Measurements from ENCODE around the gene CCDC6.

CCDC6 gene

GRCh38 chr10:59856104-59856503, 50.3 kb downstream of the CCDC6 start:
- Histone ChIP-seq H3K79me1 (ENCODE audit: low read depth, low read length) (no peaks in the 10 kb centered on the region), H4K8ac (ENCODE audit: low read depth, low read length) (no peak overlapping the region)

GRCh38 chr10:59854571-59854970, 51.8 kb downstream of the CCDC6 start:
- no CpG with 5 or more reads among the region's 4 CpGs for WGBS, 2 donors (ENCODE audit: extremely low coverage in 2 of 2, insufficient read length in 2 of 2, insufficient replicate concordance in 1 of 2)
- Histone ChIP-seq H4K8ac (ENCODE audit: low read depth, low read length) (no peak overlapping the region), H2AFZ (ENCODE audit: low read length) (no peak overlapping the region), H3K9me3 (replicated peaks in 1 of 2; ENCODE audit: control insufficient read depth in 2 of 2, insufficient read depth in 1 of 2, low read depth in 1 of 2, low read length in 2 of 2) (peaks cover 0 to 17% of the 10 kb centered on the region in 2 donors), H2AK5ac (ENCODE audit: low read depth, low read length) (no peak overlapping the region), H2BK12ac (ENCODE audit: low read length) (no peak overlapping the region), H3K14ac (ENCODE audit: low read length) (no peak overlapping the region), H3K79me1 (ENCODE audit: low read depth, low read length) (no peaks in the 10 kb centered on the region), H3K4ac (ENCODE audit: low read length) (no peak overlapping the region), H3K4me3 (ENCODE audit: low read length in 2 of 2) (no peak overlapping the region), H3K36me3 (replicated peaks in 1 of 2; ENCODE audit: control insufficient read depth in 2 of 2, insufficient read depth in 2 of 2, low read length in 2 of 2) (peaks cover 0 to 28% of the 10 kb centered on the region in 2 donors), H4K91ac (ENCODE audit: low read depth, low read length, poor library complexity) (no peak overlapping the region), H3K27ac (replicated peaks; ENCODE audit: low read length) (no peak overlapping the region), H3K18ac (ENCODE audit: low read length) (no peak overlapping the region), H3K27me3 (ENCODE audit: control insufficient read depth in 3 of 3, insufficient read depth in 3 of 3, low read depth in 1 of 3, low read length in 3 of 3) (no peaks in the 10 kb centered on the region), H2BK120ac (ENCODE audit: low read depth, low read length) (no peak overlapping the region), H3K4me2 (ENCODE audit: insufficient read depth, low read length, poor library complexity, severe bottlenecking) (no peak overlapping the region), H3K23ac (ENCODE audit: low read depth, low read length, poor library complexity) (no peak overlapping the region), H2BK15ac (ENCODE audit: low read length) (no peak overlapping the region), H2BK5ac (ENCODE audit: low read length) (no peak overlapping the region), H3K9ac (ENCODE audit: low read depth, low read length, poor library complexity) (no peak overlapping the region), H3K4me1 (ENCODE audit: control insufficient read depth in 2 of 2, insufficient read depth in 1 of 2, low read depth in 1 of 2, low read length in 2 of 2) (peaks cover 0 to 3% of the 10 kb centered on the region in 2 donors)
- DNase-seq (ENCODE audit: low spot score): no peak

More at GRCh38 chr10:59856104-59856503, 50.3 kb downstream of the CCDC6 start:
- no peak overlapping the region for H4K91ac ChIP-seq (ENCODE audit: low read depth, low read length, poor library complexity)
- H2BK5ac ChIP-seq (ENCODE audit: low read length): no peak overlapping the region
- no peak overlapping the region for H3K14ac ChIP-seq (ENCODE audit: low read length)
- no peak overlapping the region for H2BK120ac ChIP-seq (ENCODE audit: low read depth, low read length)
- H3K27ac ChIP-seq (replicated peaks; ENCODE audit: low read length): no peak overlapping the region
- H3K18ac ChIP-seq (ENCODE audit: low read length): no peak overlapping the region
- H3K4ac ChIP-seq (ENCODE audit: low read length): no peak overlapping the region
- H3K27me3 ChIP-seq (ENCODE audit: control insufficient read depth in 3 of 3, insufficient read depth in 3 of 3, low read depth in 1 of 3, low read length in 3 of 3): no peaks in the 10 kb centered on the region
- no peak overlapping the region for H3K23ac ChIP-seq (ENCODE audit: low read depth, low read length, poor library complexity)
- no peak overlapping the region for H3K4me3 ChIP-seq (ENCODE audit: low read length in 2 of 2)
- no peak overlapping the region for H2BK12ac ChIP-seq (ENCODE audit: low read length)
- peaks cover 0 to 3% of the 10 kb centered on the region in 2 donors for H3K4me1 ChIP-seq (ENCODE audit: control insufficient read depth in 2 of 2, insufficient read depth in 1 of 2, low read depth in 1 of 2, low read length in 2 of 2)
- no peak overlapping the region for H2AFZ ChIP-seq (ENCODE audit: low read length)
- H3K36me3 ChIP-seq (replicated peaks in 1 of 2; ENCODE audit: control insufficient read depth in 2 of 2, insufficient read depth in 2 of 2, low read length in 2 of 2): peaks cover 0 to 13% of the 10 kb centered on the region in 2 donors
- no peak overlapping the region for H2AK5ac ChIP-seq (ENCODE audit: low read depth, low read length)
- no peak overlapping the region for H3K4me2 ChIP-seq (ENCODE audit: insufficient read depth, low read length, poor library complexity, severe bottlenecking)
- H3K9ac ChIP-seq (ENCODE audit: low read depth, low read length, poor library complexity): no peak overlapping the region
- H3K9me3 ChIP-seq (replicated peaks in 1 of 2; ENCODE audit: control insufficient read depth in 2 of 2, insufficient read depth in 1 of 2, low read depth in 1 of 2, low read length in 2 of 2): peaks cover 4 to 30% of the 10 kb centered on the region in 2 donors
- WGBS, 2 donors (ENCODE audit: extremely low coverage in 2 of 2, insufficient read length in 2 of 2, insufficient replicate concordance in 1 of 2): no CpG with 5 or more reads among the region's 3 CpGs
- no peak for DNase-seq (ENCODE audit: low spot score)
- no peak overlapping the region for H2BK15ac ChIP-seq (ENCODE audit: low read length)

- DNase-seq (ENCODE audit: low spot score): no peak
- H2BK15ac ChIP-seq (ENCODE audit: low read length): no peak overlapping the region
- WGBS, 2 donors (ENCODE audit: extremely low coverage in 2 of 2, insufficient read length in 2 of 2, insufficient replicate concordance in 1 of 2): no CpG with 5 or more reads among the region's 1 CpG
These were observed 53.7 kb downstream of the CCDC6 start for GRCh38 chr10:59852670-59853069.

GRCh38 chr10:59851864-59852263, 54.5 kb downstream of the CCDC6 start:
- Histone ChIP-seq H3K9ac (ENCODE audit: low read depth, low read length, poor library complexity) (no peak overlapping the region), H2BK15ac (ENCODE audit: low read length) (no peak overlapping the region), H4K91ac (ENCODE audit: low read depth, low read length, poor library complexity) (no peak overlapping the region), H2AFZ (ENCODE audit: low read length) (no peak overlapping the region), H3K4me1 (ENCODE audit: control insufficient read depth in 2 of 2, insufficient read depth in 1 of 2, low read depth in 1 of 2, low read length in 2 of 2) (peaks cover 2 to 5% of the 10 kb centered on the region in 2 donors), H3K27ac (replicated peaks; ENCODE audit: low read length) (no peak overlapping the region), H3K27me3 (ENCODE audit: control insufficient read depth in 3 of 3, insufficient read depth in 3 of 3, low read depth in 1 of 3, low read length in 3 of 3) (no peaks in the 10 kb centered on the region), H3K14ac (ENCODE audit: low read length) (no peak overlapping the region), H2BK120ac (ENCODE audit: low read depth, low read length) (no peak overlapping the region), H2BK12ac (ENCODE audit: low read length) (no peak overlapping the region), H3K4me3 (ENCODE audit: low read length in 2 of 2) (no peak overlapping the region), H3K9me3 (replicated peaks in 1 of 2; ENCODE audit: control insufficient read depth in 2 of 2, insufficient read depth in 1 of 2, low read depth in 1 of 2, low read length in 2 of 2) (peaks cover 0 to 12% of the 10 kb centered on the region in 2 donors), H3K4ac (ENCODE audit: low read length) (no peak overlapping the region), H3K4me2 (ENCODE audit: insufficient read depth, low read length, poor library complexity, severe bottlenecking) (no peak overlapping the region), H2BK5ac (ENCODE audit: low read length) (no peak overlapping the region), H2AK5ac (ENCODE audit: low read depth, low read length) (no peak overlapping the region), H3K23ac (ENCODE audit: low read depth, low read length, poor library complexity) (no peak overlapping the region), H3K36me3 (replicated peaks in 1 of 2; ENCODE audit: control insufficient read depth in 2 of 2, insufficient read depth in 2 of 2, low read length in 2 of 2) (peaks cover 0 to 46% of the 10 kb centered on the region in 2 donors), H3K18ac (ENCODE audit: low read length) (no peak overlapping the region), H4K8ac (ENCODE audit: low read depth, low read length) (no peak overlapping the region), H3K79me1 (ENCODE audit: low read depth, low read length) (no peaks in the 10 kb centered on the region)
- WGBS, 2 donors (ENCODE audit: extremely low coverage in 2 of 2, insufficient read length in 2 of 2, insufficient replicate concordance in 1 of 2): no CpG with 5 or more reads among the region's 4 CpGs
- no peak for DNase-seq (ENCODE audit: low spot score)

More at GRCh38 chr10:59852670-59853069, 53.7 kb downstream of the CCDC6 start:
- Histone ChIP-seq H3K79me1 (ENCODE audit: low read depth, low read length) (no peaks in the 10 kb centered on the region), H3K4me1 (ENCODE audit: control insufficient read depth in 2 of 2, insufficient read depth in 1 of 2, low read depth in 1 of 2, low read length in 2 of 2) (peaks cover 2 to 5% of the 10 kb centered on the region in 2 donors), H2AFZ (ENCODE audit: low read length) (no peak overlapping the region), H3K23ac (ENCODE audit: low read depth, low read length, poor library complexity) (no peak overlapping the region), H2BK5ac (ENCODE audit: low read length) (no peak overlapping the region), H4K91ac (ENCODE audit: low read depth, low read length, poor library complexity) (no peak overlapping the region), H3K18ac (ENCODE audit: low read length) (no peak overlapping the region), H2BK120ac (ENCODE audit: low read depth, low read length) (no peak overlapping the region), H4K8ac (ENCODE audit: low read depth, low read length) (no peak overlapping the region), H3K36me3 (replicated peaks in 1 of 2; ENCODE audit: control insufficient read depth in 2 of 2, insufficient read depth in 2 of 2, low read length in 2 of 2) (peaks cover 0 to 46% of the 10 kb centered on the region in 2 donors), H3K4me3 (ENCODE audit: low read length in 2 of 2) (no peak overlapping the region), H3K27me3 (ENCODE audit: control insufficient read depth in 3 of 3, insufficient read depth in 3 of 3, low read depth in 1 of 3, low read length in 3 of 3) (no peaks in the 10 kb centered on the region), H3K4me2 (ENCODE audit: insufficient read depth, low read length, poor library complexity, severe bottlenecking) (no peak overlapping the region), H3K9ac (ENCODE audit: low read depth, low read length, poor library complexity) (no peak overlapping the region), H2BK12ac (ENCODE audit: low read length) (no peak overlapping the region), H3K27ac (replicated peaks; ENCODE audit: low read length) (no peak overlapping the region), H3K14ac (ENCODE audit: low read length) (no peak overlapping the region), H2AK5ac (ENCODE audit: low read depth, low read length) (no peak overlapping the region), H3K4ac (ENCODE audit: low read length) (no peak overlapping the region), H3K9me3 (replicated peaks in 1 of 2; ENCODE audit: control insufficient read depth in 2 of 2, insufficient read depth in 1 of 2, low read depth in 1 of 2, low read length in 2 of 2) (peaks cover 0 to 12% of the 10 kb centered on the region in 2 donors)
